CD4-positive, alpha-beta T cell treated with Interleukin-10 for 1 hour (primary cell): ENCODE results near the gene PRICKLE1.

Source experiments
- DNase-seq: peaks from one replicate; pipeline ENCODE4 v3.0.0-alpha.2; 2020

Gene PRICKLE1

GRCh38 chr12:42445891-42446290, 143.7 kb downstream of the PRICKLE1 start:
- no peak for DNase-seq

GRCh38 chr12:42444192-42444943, 145.2 kb downstream of the PRICKLE1 start:
- no peak for DNase-seq

GRCh38 chr12:42442888-42443287, 146.7 kb downstream of the PRICKLE1 start:
- DNase-seq, result no peak

- DNase-seq, result no peak
Measured at GRCh38 chr12:42442311-42442759, 147.2 kb downstream of the PRICKLE1 start.

- DNase-seq, result no peak
Measured at GRCh38 chr12:42440608-42441007, 148.9 kb downstream of the PRICKLE1 start.

- DNase-seq, result no peak
Measured at GRCh38 chr12:42432517-42433140, 156.9 kb downstream of the PRICKLE1 start.

- no peak for DNase-seq
Measured at GRCh38 chr12:42428850-42429249, 160.7 kb downstream of the PRICKLE1 start.

GRCh38 chr12:42426746-42427145, 162.8 kb downstream of the PRICKLE1 start:
- DNase-seq, result no peak

GRCh38 chr12:42422785-42423184, 166.8 kb downstream of the PRICKLE1 start:
- no peak for DNase-seq

- DNase-seq, result no peak
Measured at GRCh38 chr12:42421844-42422779, 167.4 kb downstream of the PRICKLE1 start.

GRCh38 chr12:42420395-42420794, 169.2 kb downstream of the PRICKLE1 start:
- DNase-seq, result no peak

- DNase-seq, result no peak
Measured at GRCh38 chr12:42410340-42410739, 179.2 kb downstream of the PRICKLE1 start.

- no peak for DNase-seq
Measured at GRCh38 chr12:42409471-42409870, 180.1 kb downstream of the PRICKLE1 start.

GRCh38 chr12:42407306-42407705, 182.2 kb downstream of the PRICKLE1 start:
- DNase-seq, result no peak
